ENCODE measurements around the gene CEP63. TPM values are rescaled to one million over a fixed set of nuclear protein-coding genes. Genes with fewer than 3 reads are reported as not detected.

Gene CEP63
- polyA plus RNA-seq, 3 donors = 11.1 to 18.8 (median 17.2) TPM

DNA sequence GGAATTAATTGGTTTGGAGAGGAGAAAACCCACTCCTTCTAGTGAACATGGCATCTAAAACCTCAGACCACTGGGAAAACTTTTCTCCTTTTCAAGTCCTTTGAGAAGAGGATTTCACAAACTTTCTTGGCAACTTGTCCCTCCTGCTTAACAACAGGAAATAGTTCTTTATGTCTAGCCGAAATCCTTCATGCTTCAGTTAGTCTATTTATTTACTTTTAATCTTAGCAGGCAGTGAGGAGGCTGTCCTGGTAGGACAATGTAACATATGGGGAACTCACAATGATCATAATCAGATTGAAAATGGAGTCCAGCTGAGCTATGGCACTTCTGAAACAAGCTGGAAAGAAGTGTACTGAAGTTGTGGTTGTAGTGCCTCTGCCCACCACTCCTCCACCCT, 114.3 kb downstream of the CEP63 start:
- Mint-ChIP-seq H3K36me3 (peaks cover 0 to 2% of the 10 kb centered on the region in 2 donors), H3K4me1 (peaks cover 55% of the 10 kb centered on the region), H3K4me3 (no peak overlapping the region), H3K27me3 (ENCODE audit: low read depth in 3 of 3) (peaks cover 0 to 1% (median 0%) of the 10 kb centered on the region in 3 donors), H3K27ac (no peak overlapping the region), H3K9me3 (peaks cover 0 to 4% (median 0%) of the 10 kb centered on the region in 7 donors)
- Histone ChIP-seq H3K27ac (ENCODE audit: low read depth in 1 of 2, low read length in 2 of 2) (no peak overlapping the region), H3K36me3 (replicated peaks in 1 of 2; ENCODE audit: control insufficient read depth in 1 of 2, insufficient read depth in 2 of 2, low read length in 2 of 2) (no peaks in the 10 kb centered on the region), H3K9me3 (replicated peaks in 1 of 2; ENCODE audit: control insufficient read depth in 1 of 2, insufficient read depth in 1 of 2, low read length in 2 of 2) (no peaks in the 10 kb centered on the region), H2AFZ (ENCODE audit: insufficient read depth, low read depth, low read length, poor library complexity, severe bottlenecking) (no peak overlapping the region), H3K4me3 (replicated peaks in 1 of 3; ENCODE audit: low read depth in 2 of 3, low read length in 3 of 3) (no peak overlapping the region), H3K4me2 (replicated peaks; ENCODE audit: extremely low read depth, low read length, poor library complexity, severe bottlenecking) (no peak overlapping the region), H3K9ac (ENCODE audit: insufficient read depth, low read length, poor library complexity, severe bottlenecking) (no peak overlapping the region), H3K4me1 (ENCODE audit: control insufficient read depth in 1 of 2, insufficient read depth in 2 of 2, low read length in 2 of 2) (peaks cover 38 to 47% of the 10 kb centered on the region in 2 donors), H3K27me3 (ENCODE audit: control insufficient read depth in 2 of 2, insufficient read depth in 2 of 2, low read length in 2 of 2) (no peaks in the 10 kb centered on the region), H4K20me1 (ENCODE audit: insufficient read depth, low read length) (no peaks in the 10 kb centered on the region), H3K79me2 (ENCODE audit: insufficient read depth, low read length) (no peaks in the 10 kb centered on the region)
- DNase-seq = no peak
- TF ChIP-seq, protein P1, sequence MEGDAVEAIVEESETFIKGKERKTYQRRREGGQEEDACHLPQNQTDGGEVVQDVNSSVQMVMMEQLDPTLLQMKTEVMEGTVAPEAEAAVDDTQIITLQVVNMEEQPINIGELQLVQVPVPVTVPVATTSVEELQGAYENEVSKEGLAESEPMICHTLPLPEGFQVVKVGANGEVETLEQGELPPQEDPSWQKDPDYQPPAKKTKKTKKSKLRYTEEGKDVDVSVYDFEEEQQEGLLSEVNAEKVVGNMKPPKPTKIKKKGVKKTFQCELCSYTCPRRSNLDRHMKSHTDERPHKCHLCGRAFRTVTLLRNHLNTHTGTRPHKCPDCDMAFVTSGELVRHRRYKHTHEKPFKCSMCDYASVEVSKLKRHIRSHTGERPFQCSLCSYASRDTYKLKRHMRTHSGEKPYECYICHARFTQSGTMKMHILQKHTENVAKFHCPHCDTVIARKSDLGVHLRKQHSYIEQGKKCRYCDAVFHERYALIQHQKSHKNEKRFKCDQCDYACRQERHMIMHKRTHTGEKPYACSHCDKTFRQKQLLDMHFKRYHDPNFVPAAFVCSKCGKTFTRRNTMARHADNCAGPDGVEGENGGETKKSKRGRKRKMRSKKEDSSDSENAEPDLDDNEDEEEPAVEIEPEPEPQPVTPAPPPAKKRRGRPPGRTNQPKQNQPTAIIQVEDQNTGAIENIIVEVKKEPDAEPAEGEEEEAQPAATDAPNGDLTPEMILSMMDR (IDR thresholded peaks at IDR 0.05) = no peak
- intact Hi-C loops (cut with micrococcal nuclease) = loop anchor here (5.0 to 10.0 kb wide), 2 partner anchors 42 to 1295 kb away; no protein-coding TSS in a partner anchor
- WGBS (ENCODE audit: insufficient coverage) = no CpG with 5 or more reads among the region's 1 CpG

DNA sequence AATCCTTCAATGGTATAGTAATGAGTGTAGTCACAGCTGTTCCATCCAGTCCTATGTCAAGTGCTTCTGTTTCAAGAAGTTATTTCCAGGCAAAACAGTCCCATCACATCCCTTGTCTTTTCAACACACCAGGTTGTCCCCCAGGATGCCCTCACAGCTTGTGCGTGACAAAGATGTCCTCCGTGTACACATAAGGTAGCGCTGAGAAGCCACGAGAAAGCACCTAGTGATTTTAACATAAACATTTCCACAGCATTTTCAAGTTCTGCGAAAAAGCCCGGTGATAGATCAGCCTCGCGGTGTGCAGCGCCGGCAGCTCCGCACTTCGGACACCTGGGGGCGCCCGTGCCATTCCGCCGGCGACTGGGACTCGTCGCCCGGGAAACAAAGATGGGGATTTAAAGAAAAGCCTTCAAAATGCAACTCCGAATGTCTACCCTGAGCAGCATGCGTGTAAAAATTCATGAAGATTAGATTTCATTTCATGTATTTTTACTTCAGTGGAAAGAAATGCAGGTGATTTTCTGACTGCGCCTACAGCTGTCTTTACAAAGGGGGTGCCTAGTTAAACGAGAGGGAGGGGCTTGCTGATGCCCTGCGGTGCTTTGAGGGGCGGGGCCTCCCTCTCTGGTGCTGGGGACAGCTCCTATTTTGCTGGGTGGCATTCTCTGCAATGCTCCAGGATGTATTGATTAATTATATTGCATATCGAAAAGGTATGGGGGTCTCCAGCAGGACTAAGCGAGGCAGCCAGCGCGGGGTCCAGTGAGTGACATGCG, 115.0 kb downstream of the CEP63 start:
- intact Hi-C loops (cut with micrococcal nuclease) = loop anchor here (5.0 to 10.0 kb wide), 2 partner anchors 41 to 1294 kb away; no protein-coding TSS in a partner anchor
- Histone ChIP-seq H3K4me2 (replicated peaks; ENCODE audit: extremely low read depth, low read length, poor library complexity, severe bottlenecking) (no peak overlapping the region), H3K79me2 (ENCODE audit: insufficient read depth, low read length) (no peaks in the 10 kb centered on the region), H3K9me3 (replicated peaks in 1 of 2; ENCODE audit: control insufficient read depth in 1 of 2, insufficient read depth in 1 of 2, low read length in 2 of 2) (no peaks in the 10 kb centered on the region), H3K9ac (ENCODE audit: insufficient read depth, low read length, poor library complexity, severe bottlenecking) (no peak overlapping the region), H3K4me1 (ENCODE audit: control insufficient read depth in 1 of 2, insufficient read depth in 2 of 2, low read length in 2 of 2) (peaks cover 40 to 48% of the 10 kb centered on the region in 2 donors), H2AFZ (ENCODE audit: insufficient read depth, low read depth, low read length, poor library complexity, severe bottlenecking) (peak overlapping the region; percentile 25), H3K27me3 (ENCODE audit: control insufficient read depth in 2 of 2, insufficient read depth in 2 of 2, low read length in 2 of 2) (no peaks in the 10 kb centered on the region), H4K20me1 (ENCODE audit: insufficient read depth, low read length) (no peaks in the 10 kb centered on the region), H3K27ac (ENCODE audit: low read depth in 1 of 2, low read length in 2 of 2) (no peak overlapping the region), H3K4me3 (replicated peaks in 1 of 3; ENCODE audit: low read depth in 2 of 3, low read length in 3 of 3) (no peak overlapping the region), H3K36me3 (replicated peaks in 1 of 2; ENCODE audit: control insufficient read depth in 1 of 2, insufficient read depth in 2 of 2, low read length in 2 of 2) (no peaks in the 10 kb centered on the region)
- H3K27ac Mint-ChIP-seq = no peak overlapping the region
- WGBS (ENCODE audit: insufficient coverage) = 4% methylated on average over 23 of the region's 31 CpGs
- peak; percentile 54 to 63 (median 56) for DNase-seq
- peaks cover 0 to 2% of the 10 kb centered on the region in 2 donors for H3K36me3 Mint-ChIP-seq
- peaks cover 0 to 1% (median under 1%) of the 10 kb centered on the region in 3 donors for H3K27me3 Mint-ChIP-seq (ENCODE audit: low read depth in 3 of 3)
- peaks cover 0 to 4% (median 0%) of the 10 kb centered on the region in 7 donors for H3K9me3 Mint-ChIP-seq
- H3K4me1 Mint-ChIP-seq = peaks cover 58% of the 10 kb centered on the region
- TF ChIP-seq, protein P1 (IDR thresholded peaks at IDR 0.05) = peak; percentile 96
- H3K4me3 Mint-ChIP-seq = peak overlapping the region in 1 of 2 donors; percentile 15
